Esophagus (tissue), 2 donors: ENCODE results near the gene ZNF396. TPM values are rescaled to one million over a fixed set of nuclear protein-coding genes. Genes with fewer than 3 reads are reported as not detected.

ENCODE experiments used
- H3K27ac ChIP-seq, 2 donors: one replicate each; pipeline ENCODE4 v1.5.1; 2013; ENCODE audit warnings: low read depth in 2 of 2, mild to moderate bottlenecking in 2 of 2, inconsistent platforms in 1 of 2, low read length in 1 of 2, moderate library complexity in 1 of 2
- H3K27me3 ChIP-seq, 2 donors: one replicate each; pipeline ENCODE4 v1.6.1; 2013; ENCODE audit warnings: low read length in 2 of 2, control low read depth in 1 of 2, mild to moderate bottlenecking in 1 of 2; ENCODE audit not compliant: insufficient read depth in 2 of 2, control insufficient read depth in 1 of 2
- H3K36me3 ChIP-seq, 2 donors: one replicate each; pipeline ENCODE4 v1.6.1; 2013; ENCODE audit warnings: low read length in 1 of 2; ENCODE audit not compliant: control insufficient read depth in 2 of 2, insufficient read depth in 2 of 2
- H3K4me1 ChIP-seq, 2 donors: one replicate each; pipeline ENCODE4 v1.6.1; 2013; ENCODE audit warnings: low read length in 1 of 2; ENCODE audit not compliant: control insufficient read depth in 2 of 2, insufficient read depth in 2 of 2
- H3K4me3 ChIP-seq, 2 donors: one replicate each; pipeline ENCODE4 v1.5.1; 2013; ENCODE audit warnings: low read length in 2 of 2, mild to moderate bottlenecking in 2 of 2, low read depth in 1 of 2, moderate library complexity in 1 of 2
- H3K9me3 ChIP-seq, 2 donors: one replicate each; pipeline ENCODE4 v1.6.1; 2013; ENCODE audit warnings: mild to moderate bottlenecking in 2 of 2, low read depth in 1 of 2, low read length in 1 of 2, moderate library complexity in 1 of 2; ENCODE audit not compliant: control insufficient read depth in 2 of 2, insufficient read depth in 1 of 2
- WGBS, 2 donors: extraction: QIAGEN DNeasy Blood & Tissue Kit; methylation state at CpG; one replicate each; pipeline ENCODE4 v1.1.7; 2013; 5-methylcytosine and 5-hydroxymethylcytosine counted together
- polyA plus RNA-seq, 2 donors: library from polyadenylated mRNA; stranded (reverse); fragments of 200-250 nt; gene quantifications; one replicate each; pipeline ENCODE4 v1.2.3, GENCODE V29; 2013
- donor health status: healthy with polysubstance abuse.
- donor health status: Bipolar disorder and iron deficiency.

Gene ZNF396
- polyA plus RNA-seq, 2 donors, result 0.65 to 0.74 TPM

DNA sequence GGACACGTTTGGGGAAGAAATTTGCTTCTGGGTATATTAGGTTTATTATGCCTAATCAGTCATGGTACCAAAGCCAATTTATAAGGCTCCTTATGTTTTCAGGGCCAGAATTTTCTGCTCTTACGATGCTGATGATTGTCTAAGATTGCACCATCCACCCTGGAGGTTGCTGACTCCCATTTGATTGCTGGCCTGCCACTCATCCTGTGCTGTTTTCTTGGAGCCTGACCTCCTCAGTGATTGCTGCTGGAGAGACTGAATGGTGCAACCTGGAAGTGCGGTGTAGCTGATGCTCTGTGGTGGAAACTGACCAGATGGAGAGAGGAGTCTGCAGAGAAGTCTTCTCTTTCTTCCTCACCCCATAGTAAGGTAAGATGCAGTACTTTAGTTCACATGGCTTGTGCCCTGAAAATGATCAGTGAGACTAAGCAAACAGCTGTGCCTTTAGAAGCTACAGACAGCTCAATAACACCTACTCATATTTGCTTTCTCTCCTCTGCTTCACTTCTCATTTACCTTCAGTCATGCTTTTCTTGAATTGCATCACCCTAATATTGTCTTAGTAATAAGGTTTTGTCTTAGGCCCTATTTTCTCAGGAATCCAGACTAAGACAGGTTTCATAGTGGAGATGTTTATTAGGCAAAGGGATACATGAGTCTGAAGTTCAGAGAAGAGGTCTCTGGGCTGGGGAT is 50.3 kb downstream of the ZNF396 start:
- no peak overlapping the region for H3K27ac ChIP-seq
- H3K27me3 ChIP-seq, result no peaks in the 10 kb centered on the region
- WGBS, 2 donors, result 59 to 62% methylated on average over 3 of the region's 3 CpGs
- H3K4me1 ChIP-seq, result no peaks in the 10 kb centered on the region
- H3K36me3 ChIP-seq, result no peaks in the 10 kb centered on the region
- H3K4me3 ChIP-seq, result no peak overlapping the region
- H3K9me3 ChIP-seq, result no peaks in the 10 kb centered on the region

DNA sequence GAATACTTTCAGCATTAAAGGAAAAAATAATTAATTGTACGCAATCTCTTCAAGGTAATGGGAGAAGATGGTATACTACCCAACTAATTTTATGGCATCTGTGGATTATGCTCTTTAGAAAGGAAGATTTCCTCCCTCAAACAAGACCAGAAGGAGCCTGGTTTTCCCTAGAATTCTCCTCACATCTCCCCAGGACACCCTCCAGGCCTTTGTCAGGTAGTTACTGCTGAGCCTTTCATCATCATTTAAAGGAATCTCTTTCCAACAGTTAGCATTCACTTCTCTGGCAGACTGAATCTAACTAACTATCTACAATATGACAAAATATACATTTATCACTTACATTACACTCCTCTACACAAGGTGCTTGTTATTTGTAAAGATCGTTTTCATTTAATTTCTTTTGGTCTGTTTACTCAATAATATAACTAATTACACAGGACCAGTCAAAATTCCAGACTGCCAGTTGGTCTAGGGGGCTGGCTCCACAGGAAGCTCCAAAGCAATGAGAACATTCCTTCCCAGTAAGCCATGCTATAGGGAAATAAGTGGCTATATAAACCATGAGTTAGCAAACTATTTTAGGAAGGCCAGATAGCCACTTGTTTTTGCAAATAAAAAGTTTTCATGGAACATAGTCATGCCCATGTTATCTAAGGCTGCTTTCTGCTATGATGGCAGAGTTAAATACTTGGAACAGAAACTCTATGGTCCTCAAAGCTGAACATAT is 52.0 kb downstream of the ZNF396 start:
- H3K4me1 ChIP-seq, result no peaks in the 10 kb centered on the region

DNA sequence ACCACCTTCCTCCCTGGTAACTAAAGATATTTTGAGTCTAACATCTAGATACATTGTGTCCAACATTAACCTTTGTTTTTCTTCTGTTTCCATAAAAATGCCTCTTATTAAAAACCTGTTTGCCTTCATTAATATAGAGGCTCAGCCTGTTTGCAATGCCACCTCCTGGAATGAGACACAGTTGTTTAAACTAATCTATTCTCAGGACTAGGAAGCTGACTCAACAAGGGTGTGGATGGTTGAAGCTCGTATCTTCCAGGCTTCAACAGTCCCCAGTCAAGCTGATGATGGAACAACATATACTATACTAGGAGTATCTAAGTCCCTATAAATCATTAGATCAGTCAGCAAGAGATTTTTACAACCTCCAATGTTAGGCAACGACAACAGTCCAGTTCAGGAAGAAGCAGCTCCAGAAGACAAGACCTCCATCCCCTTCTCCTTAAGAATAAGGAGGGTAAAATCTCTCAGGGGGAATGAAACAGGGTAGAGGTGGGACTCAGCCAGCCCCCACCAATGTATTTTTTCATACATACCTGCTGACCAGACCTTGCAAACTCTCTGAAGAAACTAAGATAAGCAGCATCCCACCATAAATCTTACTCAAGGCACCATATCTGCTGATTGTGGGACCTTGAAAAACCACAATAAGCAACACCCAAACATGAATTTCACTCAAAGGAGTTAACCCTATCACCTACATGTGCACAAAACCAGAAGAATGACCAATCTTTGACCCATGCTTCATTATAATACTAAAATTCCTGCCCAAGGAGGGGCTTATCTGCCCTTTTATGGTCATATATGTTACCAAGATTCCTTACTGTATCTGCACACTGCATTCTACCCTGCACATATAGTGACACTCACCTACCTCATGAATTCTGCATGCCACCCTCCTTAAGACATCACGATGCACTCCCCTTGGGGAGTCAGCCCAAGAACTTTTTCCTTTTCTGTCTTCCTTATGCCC is 54.4 kb downstream of the ZNF396 start:
- 71 to 72% methylated on average over 3 of the region's 3 CpGs for WGBS, 2 donors
- H3K4me1 ChIP-seq, result no peaks in the 10 kb centered on the region
- H3K27me3 ChIP-seq, result no peaks in the 10 kb centered on the region
- peak overlapping the region in 1 of 2 donors; percentile 13 for H3K27ac ChIP-seq
- H3K9me3 ChIP-seq, result no peaks in the 10 kb centered on the region
- H3K36me3 ChIP-seq, result no peaks in the 10 kb centered on the region
- H3K4me3 ChIP-seq, result no peak overlapping the region

More for the DNA sequence above, 52.0 kb downstream of the ZNF396 start:
- Histone ChIP-seq H3K9me3 (no peaks in the 10 kb centered on the region), H3K36me3 (no peaks in the 10 kb centered on the region), H3K27ac (no peak overlapping the region), H3K27me3 (no peaks in the 10 kb centered on the region), H3K4me3 (no peak overlapping the region)
- WGBS, 2 donors, result 35 to 76% methylated on average over 2 of the region's 2 CpGs

Other genes with a start within 250 kb of the ZNF396 start
- gene ZNF397, start 136.3 kb downstream of the ZNF396 start, polyA plus RNA-seq, result 1 to 10 TPM; 6.4 to 9.6 TPM
- 1 to 10 TPM; 3.5 to 8.0 TPM for gene ZSCAN30, start 87.1 kb downstream of the ZNF396 start, polyA plus RNA-seq
- 10 to 100 TPM in 1 of 2 donors, 1 to 10 TPM in 1; 9.6 to 10.1 TPM for gene ZNF24, start 32.9 kb downstream of the ZNF396 start, polyA plus RNA-seq
- gene INO80C, start 120.6 kb upstream of the ZNF396 start, polyA plus RNA-seq, result 10 to 100 TPM; 58.3 to 70.6 TPM
- gene GALNT1, start 204.4 kb upstream of the ZNF396 start, polyA plus RNA-seq, result 10 to 100 TPM; 37.5 to 37.7 TPM